A673 (cell line): ENCODE data around the gene MAEA. TPM values are rescaled to one million over a fixed set of nuclear protein-coding genes. Genes with fewer than 3 reads are reported as not detected.

Experiments used
- BruUV-seq: library from RNA; stranded (reverse); fragments of 400-500 nt; replicated peaks from 2 replicates; lab custom pipeline; 2021; lab: Mats Ljungman, UMichigan
- CTCF ChIA-PET: fragments of 300-600 bp; sonication (Branson Sonifier 250); formaldehyde crosslinking; loops from one replicate; lab custom pipeline; 2022; ENCODE audit warnings: antibody characterized with exemption; lab: Charles Lee
- POLR2A ChIA-PET: fragments of 300-600 bp; sonication (Branson Sonifier 250); formaldehyde crosslinking; loops from one replicate; lab custom pipeline; 2022; ENCODE audit warnings: antibody characterized with exemption; ENCODE audit not compliant: low non-redundant PET; lab: Charles Lee
- DNase-seq: peaks from one replicate; pipeline ENCODE4 v3.0.0-alpha.2; 2015; ENCODE audit warnings: low spot score
- H3K27ac ChIP-seq: fragments of 200-600 bp; sonication (generic); 2 replicates; pipeline ENCODE4 v1.5.1; 2016; ENCODE audit warnings: mixed run types, low read depth, mild to moderate bottlenecking, mixed read lengths, antibody characterized with exemption, low read length; ENCODE audit not compliant: poor library complexity, severe bottlenecking
- H3K27me3 ChIP-seq: fragments of 200-600 bp; sonication (generic); replicated peaks from 2 replicates; pipeline ENCODE4 v1.6.1; 2017; ENCODE audit warnings: mixed run types, low read depth, mild to moderate bottlenecking, mixed read lengths, antibody characterized with exemption, low read length; ENCODE audit not compliant: insufficient read depth, poor library complexity
- H3K36me3 ChIP-seq: fragments of 200-600 bp; sonication (generic); 2 replicates; pipeline ENCODE4 v1.6.1; 2016; ENCODE audit warnings: mixed run types, mild to moderate bottlenecking, mixed read lengths, antibody characterized with exemption, low read length; ENCODE audit not compliant: insufficient read depth, poor library complexity, severe bottlenecking
- H3K4me1 ChIP-seq: fragments of 200-600 bp; sonication (generic); 2 replicates; pipeline ENCODE4 v1.6.1; 2017; ENCODE audit warnings: mixed run types, mild to moderate bottlenecking, mixed read lengths, antibody characterized with exemption, low read length; ENCODE audit not compliant: insufficient read depth, poor library complexity, severe bottlenecking
- H3K4me3 ChIP-seq: fragments of 200-600 bp; sonication (generic); 2 replicates; pipeline ENCODE4 v1.5.1; 2016; ENCODE audit warnings: low read depth, mixed run types, mild to moderate bottlenecking, mixed read lengths, low read length; ENCODE audit not compliant: poor library complexity, severe bottlenecking
- H3K9me3 ChIP-seq: fragments of 200-600 bp; sonication (generic); 2 replicates; pipeline ENCODE4 v1.6.1; 2016; ENCODE audit warnings: mixed run types, low read depth, mild to moderate bottlenecking, mixed read lengths, antibody characterized with exemption, low read length; ENCODE audit not compliant: poor library complexity, severe bottlenecking
- EZH2 ChIP-seq: fragments of 200-600 bp; sonication (generic); IDR thresholded peaks from 2 replicates; pipeline ENCODE4 v1.6.1; 2017; ENCODE audit warnings: borderline replicate concordance, low read depth, mild to moderate bottlenecking, mixed read lengths, antibody characterized with exemption, low read length; ENCODE audit not compliant: poor library complexity, severe bottlenecking
- intact Hi-C: fragments of 100-400 bp; cut with micrococcal nuclease; formaldehyde crosslinking; loops from one replicate; pipeline ENCODE4 v1.10.0; 2022; ENCODE audit not compliant: unreplicated experiment
- total RNA-seq: library from RNA; stranded (reverse); gene quantifications from 2 replicates; pipeline ENCODE4 v1.2.3, GENCODE V29; 2021
- TF ChIP-seq, protein P1 (sequence below): fragments of 300-800, 200-600 bp; sonication (generic); conservative IDR thresholded peaks from 2 replicates; pipeline ENCODE4 v1.5.1; 2017; ENCODE audit warnings: low read depth, mild to moderate bottlenecking, antibody characterized with exemption, low read length, moderate library complexity, mixed read lengths

Gene MAEA
- total RNA-seq, 1 experiment from 2014 or later, result 87.0 TPM

DNA sequence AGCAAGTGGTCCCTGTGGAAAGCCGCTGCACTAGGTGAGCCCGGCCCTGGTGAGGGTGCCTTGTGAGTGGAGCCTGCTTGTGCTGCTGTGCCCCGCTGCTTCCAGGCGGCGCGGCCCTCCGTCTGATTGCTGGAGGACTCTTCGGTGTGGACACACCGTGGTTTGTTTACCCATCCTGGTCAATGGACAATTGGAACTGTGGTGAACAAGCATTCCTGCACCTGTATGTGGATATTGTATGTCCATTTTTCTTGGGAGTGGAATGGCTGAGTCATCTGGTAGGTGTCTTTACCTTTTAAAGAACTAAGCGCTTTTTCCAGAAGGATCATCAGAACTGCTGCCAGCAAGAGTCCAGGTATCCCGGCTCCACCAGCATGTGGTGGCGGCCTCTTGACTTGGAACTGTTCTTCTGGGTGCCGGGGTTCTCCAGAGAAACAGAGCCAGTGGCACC is 15.6 kb downstream of the MAEA start:
- no TSS peak for BruUV-seq
- ChIA-PET POLR2A (no interaction called here), CTCF (no interaction called here)
- no peak overlapping the region for H3K27ac ChIP-seq
- peaks cover 5% of the 10 kb centered on the region for H3K36me3 ChIP-seq
- peaks cover 26% of the 10 kb centered on the region for H3K4me1 ChIP-seq
- TF ChIP-seq, protein P1, sequence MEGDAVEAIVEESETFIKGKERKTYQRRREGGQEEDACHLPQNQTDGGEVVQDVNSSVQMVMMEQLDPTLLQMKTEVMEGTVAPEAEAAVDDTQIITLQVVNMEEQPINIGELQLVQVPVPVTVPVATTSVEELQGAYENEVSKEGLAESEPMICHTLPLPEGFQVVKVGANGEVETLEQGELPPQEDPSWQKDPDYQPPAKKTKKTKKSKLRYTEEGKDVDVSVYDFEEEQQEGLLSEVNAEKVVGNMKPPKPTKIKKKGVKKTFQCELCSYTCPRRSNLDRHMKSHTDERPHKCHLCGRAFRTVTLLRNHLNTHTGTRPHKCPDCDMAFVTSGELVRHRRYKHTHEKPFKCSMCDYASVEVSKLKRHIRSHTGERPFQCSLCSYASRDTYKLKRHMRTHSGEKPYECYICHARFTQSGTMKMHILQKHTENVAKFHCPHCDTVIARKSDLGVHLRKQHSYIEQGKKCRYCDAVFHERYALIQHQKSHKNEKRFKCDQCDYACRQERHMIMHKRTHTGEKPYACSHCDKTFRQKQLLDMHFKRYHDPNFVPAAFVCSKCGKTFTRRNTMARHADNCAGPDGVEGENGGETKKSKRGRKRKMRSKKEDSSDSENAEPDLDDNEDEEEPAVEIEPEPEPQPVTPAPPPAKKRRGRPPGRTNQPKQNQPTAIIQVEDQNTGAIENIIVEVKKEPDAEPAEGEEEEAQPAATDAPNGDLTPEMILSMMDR, result no peak
- TF ChIP-seq EZH2, result no peak
- no peaks in the 10 kb centered on the region for H3K27me3 ChIP-seq
- H3K9me3 ChIP-seq, result no peaks in the 10 kb centered on the region
- intact Hi-C loops, result no loop called here
- no peak for DNase-seq
- no peak overlapping the region for H3K4me3 ChIP-seq

DNA sequence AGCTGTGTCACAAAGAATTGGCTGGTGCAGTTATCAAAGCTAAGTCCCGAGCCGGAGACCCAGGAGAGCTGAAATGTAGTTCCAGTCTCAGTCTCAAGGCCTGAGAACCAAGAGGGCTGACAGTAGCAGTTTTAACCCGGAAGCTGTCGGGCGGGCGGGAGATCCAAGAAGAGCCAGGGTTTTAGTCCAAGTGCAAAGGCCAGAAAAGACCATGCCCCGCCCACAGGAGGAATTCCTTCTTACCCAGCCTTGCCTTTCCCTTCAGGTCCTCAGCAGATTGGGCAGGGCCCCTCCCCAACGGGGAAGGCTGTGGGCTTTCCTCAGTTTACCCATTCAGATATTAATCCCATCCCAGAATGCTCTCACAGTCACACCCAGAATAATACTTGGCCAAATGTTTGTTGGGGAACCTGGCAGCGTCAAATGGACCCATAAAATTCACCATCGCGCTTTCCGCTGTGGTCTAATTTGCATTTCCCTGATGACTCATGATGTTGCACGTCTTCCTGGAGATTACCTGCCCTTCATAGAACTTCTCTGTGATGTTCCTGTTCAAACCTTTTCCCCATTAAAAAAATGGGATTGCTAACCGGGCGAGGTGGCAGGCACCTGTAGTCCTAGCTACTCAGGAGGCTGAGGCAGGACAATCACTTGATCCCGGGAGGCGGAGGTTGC is 16.2 kb downstream of the MAEA start:
- ChIA-PET CTCF (no interaction called here), POLR2A (no interaction called here)
- Histone ChIP-seq H3K36me3 (peaks cover 5% of the 10 kb centered on the region), H3K27ac (no peak overlapping the region), H3K27me3 (no peaks in the 10 kb centered on the region), H3K4me3 (no peak overlapping the region), H3K9me3 (no peaks in the 10 kb centered on the region), H3K4me1 (peaks cover 19% of the 10 kb centered on the region)
- TF ChIP-seq, protein P1, result no peak
- TF ChIP-seq EZH2, result no peak
- intact Hi-C loops, result no loop called here
- BruUV-seq, result no TSS peak
- no peak for DNase-seq

DNA sequence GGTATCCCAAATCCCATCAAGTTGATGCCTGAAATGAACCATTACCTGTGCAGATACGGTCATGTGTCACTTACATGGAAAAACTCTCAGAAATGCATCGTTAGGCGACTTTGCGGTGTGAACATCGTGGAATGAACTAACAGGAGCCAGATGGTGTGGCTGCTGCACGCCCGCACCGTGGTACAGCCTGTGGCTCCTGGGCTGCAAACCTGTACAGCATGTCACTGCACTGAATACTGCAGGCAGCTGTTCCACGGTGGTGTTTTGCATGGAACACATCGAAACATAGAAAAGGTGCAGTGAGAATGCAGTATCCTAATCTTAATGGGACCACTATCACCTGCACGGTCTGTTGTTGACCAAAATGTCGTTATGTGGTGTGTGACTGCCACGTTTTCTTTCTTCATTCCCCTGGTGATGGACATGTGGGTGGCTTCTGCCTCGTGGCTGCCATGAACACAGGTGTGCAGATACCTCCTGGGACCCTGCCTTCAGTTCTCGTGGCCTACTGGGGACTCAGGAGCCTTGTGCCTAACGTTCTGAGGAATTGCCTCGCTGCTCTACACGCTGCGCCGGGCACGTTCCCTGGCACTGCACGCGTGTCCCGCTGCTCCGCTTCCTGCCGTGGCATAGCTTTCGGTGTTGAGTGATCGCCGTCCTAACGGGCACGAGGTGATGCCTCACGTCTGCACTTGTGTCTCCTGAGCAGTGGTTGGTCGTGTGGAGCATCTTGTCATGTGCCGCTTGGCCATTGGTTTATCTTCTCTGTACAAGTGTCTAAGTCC is 18.5 kb downstream of the MAEA start:
- peaks cover 12% of the 10 kb centered on the region for H3K36me3 ChIP-seq
- no peak for DNase-seq
- TF ChIP-seq, protein P1, result no peak
- no peak for TF ChIP-seq EZH2
- POLR2A ChIA-PET, result no interaction called here
- BruUV-seq, result TSS peak; percentile 40
- CTCF ChIA-PET, result interaction anchor here (0.7 kb wide), 1 partner anchor 38 kb away, joined by 3 read pairs; no protein-coding TSS in a partner anchor
- peaks cover 17% of the 10 kb centered on the region for H3K4me1 ChIP-seq
- no peak overlapping the region for H3K4me3 ChIP-seq
- H3K9me3 ChIP-seq, result no peaks in the 10 kb centered on the region
- H3K27ac ChIP-seq, result no peak overlapping the region
- H3K27me3 ChIP-seq, result no peaks in the 10 kb centered on the region
- intact Hi-C loops, result no loop called here
